Stimulated activated CD8-positive, alpha-beta memory T cell treated with anti-CD3 and anti-CD28 coated beads, Interleukin-4, amount 100 ng/mL, for 1 hour (primary cell): ENCODE data around the gene IL36B.

Experiments
- DNase-seq, 2 donors: peaks; one replicate each; pipeline ENCODE4 v3.0.0-alpha.2; 2020; ENCODE audit warnings: low read depth in 2 of 2, low spot score in 1 of 2

The IL36B gene

GRCh38 chr2:113056521-113056920, 3.9 kb upstream of the IL36B start:
- no peak for DNase-seq

- no peak for DNase-seq
These were observed 1.4 kb upstream of the IL36B start for GRCh38 chr2:113054066-113054465.

GRCh38 chr2:113053666-113054065, 999 bp upstream of the IL36B start:
- DNase-seq = no peak

- DNase-seq = no peak
These were observed 1.5 kb downstream of the IL36B start for GRCh38 chr2:113050921-113051895.

GRCh38 chr2:113046465-113046864, 6.2 kb downstream of the IL36B start:
- no peak for DNase-seq

GRCh38 chr2:113041871-113042270, 10.8 kb downstream of the IL36B start:
- DNase-seq = no peak

- no peak for DNase-seq
These were observed 12.9 kb downstream of the IL36B start for GRCh38 chr2:113039719-113040118.

GRCh38 chr2:113039158-113039557, 13.5 kb downstream of the IL36B start:
- no peak for DNase-seq

GRCh38 chr2:113038291-113038690, 14.4 kb downstream of the IL36B start:
- DNase-seq = no peak

GRCh38 chr2:113036763-113037162, 15.9 kb downstream of the IL36B start:
- DNase-seq = no peak

- no peak for DNase-seq
These were observed 18.7 kb downstream of the IL36B start for GRCh38 chr2:113034016-113034415.

- DNase-seq = no peak
These were observed 19.9 kb downstream of the IL36B start for GRCh38 chr2:113032737-113033136.

- DNase-seq = no peak
These were observed 24.6 kb downstream of the IL36B start for GRCh38 chr2:113028112-113028511.

- no peak for DNase-seq
These were observed 25.0 kb downstream of the IL36B start for GRCh38 chr2:113027691-113028090.

- no peak for DNase-seq
These were observed 26.9 kb downstream of the IL36B start for GRCh38 chr2:113025737-113026136.

GRCh38 chr2:113024764-113025163, 27.9 kb downstream of the IL36B start:
- no peak for DNase-seq

- DNase-seq = no peak
These were observed 31.4 kb downstream of the IL36B start for GRCh38 chr2:113021312-113021711.

- no peak for DNase-seq
These were observed 34.2 kb downstream of the IL36B start for GRCh38 chr2:113018509-113018908.

GRCh38 chr2:113015655-113016054, 37.0 kb downstream of the IL36B start:
- DNase-seq = no peak

- DNase-seq = no peak
These were observed 37.6 kb downstream of the IL36B start for GRCh38 chr2:113015042-113015441.

GRCh38 chr2:113014067-113014466, 38.6 kb downstream of the IL36B start:
- no peak for DNase-seq

- no peak for DNase-seq
These were observed 39.4 kb downstream of the IL36B start for GRCh38 chr2:113013336-113013661.
